Thoracic aorta (tissue), 2 donors: ENCODE results near the gene C1QTNF6. TPM values are rescaled to one million over a fixed set of nuclear protein-coding genes. Genes with fewer than 3 reads are reported as not detected.

Experiments
- ATAC-seq: fragments of 150-250 bp; one replicate; pipeline ENCODE4 v1.8.0; 2017; ENCODE audit warnings: low read depth; ENCODE audit not compliant: insufficient number of reproducible peaks, low FRiP score
- DNase-seq: peaks from one replicate; pipeline ENCODE4 v3.0.0-alpha.2; 2020; ENCODE audit warnings: low spot score
- H3K27ac ChIP-seq, 2 donors: fragments of 200-600 bp; sonication (generic); 1 replicate in 1 of 2; 2 replicates in 1 of 2; pipeline ENCODE4 v1.5.1; 2016; ENCODE audit warnings: mild to moderate bottlenecking in 2 of 2, moderate library complexity in 2 of 2
- H3K27me3 ChIP-seq: fragments of 200-600 bp; sonication (generic); replicated peaks from 2 replicates; pipeline ENCODE4 v1.6.0; 2016; ENCODE audit warnings: mild to moderate bottlenecking; ENCODE audit not compliant: insufficient read depth
- H3K36me3 ChIP-seq: fragments of 200-600 bp; sonication (generic); one replicate; pipeline ENCODE4 v1.5.1; 2016
- H3K4me1 ChIP-seq, 2 donors: fragments of 200-600 bp; sonication (generic); 1 replicate in 1 of 2; 2 replicates in 1 of 2; pipeline versions ENCODE4 v1.5.1 to v1.6.0; 2016; ENCODE audit warnings: low read depth in 2 of 2, mild to moderate bottlenecking in 1 of 2; ENCODE audit not compliant: control insufficient read depth in 1 of 2
- H3K4me3 ChIP-seq: fragments of 200-600 bp; sonication (generic); 2 replicates; pipeline ENCODE4 v1.5.1; 2016; ENCODE audit warnings: mild to moderate bottlenecking
- H3K9me3 ChIP-seq: fragments of 200-600 bp; sonication (generic); 2 replicates; pipeline ENCODE4 v1.5.1; 2016
- total RNA-seq, 2 donors: library from RNA; depleted of rRNA; stranded (reverse); fragments of >200 nt; gene quantifications; one replicate each; pipeline versions ENCODE4 v1.1.0 to v1.2.3, GENCODE V29; 2016
- TF ChIP-seq, protein P1 (sequence below): fragments of 200-600 bp; sonication (generic); IDR thresholded peaks from one replicate; pipeline ENCODE4 v1.5.1; 2019; ENCODE audit warnings: antibody characterized with exemption

The C1QTNF6 gene
- total RNA-seq, 2 donors from 2014 or later, result 1.9 to 2.1 TPM

DNA sequence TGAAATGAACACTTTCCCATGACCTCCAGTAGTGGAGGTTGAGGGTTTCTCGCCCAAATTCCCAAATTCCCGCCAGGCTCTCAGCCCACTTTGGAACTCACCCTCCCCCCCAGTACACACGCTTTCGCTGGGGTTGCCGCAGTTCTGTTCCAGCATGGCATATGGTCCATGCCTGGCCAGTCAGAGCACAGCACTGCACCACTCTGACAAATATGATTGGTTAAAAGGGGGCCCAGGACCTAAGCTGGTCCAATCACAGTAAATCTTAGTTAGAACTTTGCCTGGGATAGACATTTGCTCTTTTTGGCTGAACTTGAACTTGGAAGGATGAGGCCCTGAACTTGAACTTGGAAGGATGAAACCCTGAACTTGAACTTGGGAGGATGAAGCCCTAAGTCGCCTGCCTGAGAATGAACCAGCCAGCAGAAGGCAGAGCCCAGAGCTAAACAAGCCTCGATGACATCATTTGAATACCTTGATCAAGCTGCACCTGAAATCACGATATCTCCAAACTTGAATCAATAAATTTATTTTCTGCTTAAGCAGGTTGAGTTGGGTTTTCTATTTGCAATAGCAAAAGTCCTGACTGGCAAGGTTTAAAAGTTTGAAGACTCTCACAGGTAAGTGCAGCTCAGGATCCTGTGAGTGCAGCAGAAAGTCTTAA is 36.8 kb upstream of the C1QTNF6 start:
- no peak for ATAC-seq
- H3K4me1 ChIP-seq, result peaks cover 2 to 4% of the 10 kb centered on the region in 2 donors
- DNase-seq, result no peak
- H3K27ac ChIP-seq, result no peak overlapping the region
- H3K9me3 ChIP-seq, result no peaks in the 10 kb centered on the region
- H3K36me3 ChIP-seq, result no peaks in the 10 kb centered on the region
- TF ChIP-seq, protein P1, sequence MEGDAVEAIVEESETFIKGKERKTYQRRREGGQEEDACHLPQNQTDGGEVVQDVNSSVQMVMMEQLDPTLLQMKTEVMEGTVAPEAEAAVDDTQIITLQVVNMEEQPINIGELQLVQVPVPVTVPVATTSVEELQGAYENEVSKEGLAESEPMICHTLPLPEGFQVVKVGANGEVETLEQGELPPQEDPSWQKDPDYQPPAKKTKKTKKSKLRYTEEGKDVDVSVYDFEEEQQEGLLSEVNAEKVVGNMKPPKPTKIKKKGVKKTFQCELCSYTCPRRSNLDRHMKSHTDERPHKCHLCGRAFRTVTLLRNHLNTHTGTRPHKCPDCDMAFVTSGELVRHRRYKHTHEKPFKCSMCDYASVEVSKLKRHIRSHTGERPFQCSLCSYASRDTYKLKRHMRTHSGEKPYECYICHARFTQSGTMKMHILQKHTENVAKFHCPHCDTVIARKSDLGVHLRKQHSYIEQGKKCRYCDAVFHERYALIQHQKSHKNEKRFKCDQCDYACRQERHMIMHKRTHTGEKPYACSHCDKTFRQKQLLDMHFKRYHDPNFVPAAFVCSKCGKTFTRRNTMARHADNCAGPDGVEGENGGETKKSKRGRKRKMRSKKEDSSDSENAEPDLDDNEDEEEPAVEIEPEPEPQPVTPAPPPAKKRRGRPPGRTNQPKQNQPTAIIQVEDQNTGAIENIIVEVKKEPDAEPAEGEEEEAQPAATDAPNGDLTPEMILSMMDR, result no peak
- no peaks in the 10 kb centered on the region for H3K27me3 ChIP-seq
- H3K4me3 ChIP-seq, result no peak overlapping the region

DNA sequence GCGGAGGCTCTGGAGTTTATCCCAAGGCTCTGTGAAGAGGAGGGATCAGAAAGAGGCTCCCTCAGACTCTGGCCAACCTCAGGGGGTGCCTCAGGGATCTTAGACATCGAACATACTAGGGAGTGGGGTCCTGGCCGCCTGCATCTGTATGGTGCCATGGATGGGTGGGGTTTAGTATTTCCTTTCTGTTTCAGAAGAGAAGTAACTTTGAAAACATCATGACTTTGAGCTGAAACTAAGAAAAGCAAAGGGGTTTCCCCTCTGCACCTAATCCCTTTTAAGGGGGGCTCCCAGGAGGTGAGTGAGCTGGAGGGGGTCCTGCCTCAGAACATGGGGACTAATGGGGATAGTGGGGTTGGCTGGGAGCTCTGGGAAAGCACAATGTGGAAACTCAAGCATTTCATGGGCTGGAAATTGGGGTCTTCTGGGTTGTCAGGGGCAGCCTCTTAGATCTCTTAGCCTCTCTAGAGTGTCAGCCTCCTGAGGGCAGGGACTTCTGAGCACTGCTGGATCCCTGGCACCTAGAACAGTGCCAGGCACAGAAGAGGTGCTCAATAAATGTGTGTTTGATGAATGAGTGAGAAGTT is 36.0 kb upstream of the C1QTNF6 start:
- no peaks in the 10 kb centered on the region for H3K36me3 ChIP-seq
- TF ChIP-seq, protein P1, result no peak
- no peaks in the 10 kb centered on the region for H3K27me3 ChIP-seq
- H3K4me3 ChIP-seq, result no peak overlapping the region
- ATAC-seq, result no peak
- H3K9me3 ChIP-seq, result no peaks in the 10 kb centered on the region
- no peak overlapping the region for H3K27ac ChIP-seq
- H3K4me1 ChIP-seq, result no peaks in the 10 kb centered on the region
- no peak for DNase-seq

GRCh38 chr22:37222440-37222971 is 34.5 kb upstream of the C1QTNF6 start:
- Histone ChIP-seq H3K9me3 (no peaks in the 10 kb centered on the region), H3K27ac (no peak overlapping the region), H3K4me1 (no peaks in the 10 kb centered on the region), H3K4me3 (no peak overlapping the region), H3K36me3 (no peaks in the 10 kb centered on the region), H3K27me3 (no peaks in the 10 kb centered on the region)
- TF ChIP-seq, protein P1, result no peak
- DNase-seq, result no peak
- no peak for ATAC-seq

- Histone ChIP-seq H3K36me3 (no peaks in the 10 kb centered on the region), H3K4me3 (no peak overlapping the region), H3K4me1 (no peaks in the 10 kb centered on the region), H3K27me3 (no peaks in the 10 kb centered on the region), H3K9me3 (no peaks in the 10 kb centered on the region), H3K27ac (no peak overlapping the region)
- TF ChIP-seq, protein P1, result no peak
- no peak for ATAC-seq
- DNase-seq, result no peak
These were observed 33.6 kb upstream of the C1QTNF6 start for GRCh38 chr22:37221424-37222333.

- TF ChIP-seq, protein P1, result no peak
- Histone ChIP-seq H3K27ac (no peak overlapping the region), H3K4me3 (no peak overlapping the region), H3K36me3 (no peaks in the 10 kb centered on the region), H3K9me3 (no peaks in the 10 kb centered on the region), H3K4me1 (no peaks in the 10 kb centered on the region), H3K27me3 (no peaks in the 10 kb centered on the region)
- ATAC-seq (no peak), DNase-seq (no peak)
These were observed 32.5 kb upstream of the C1QTNF6 start for GRCh38 chr22:37220543-37220981.
